NCI-H748 (cell line): ENCODE results near the gene KCNK3.
"Not testable (repeated sequence)": the region's sequence is repeated elsewhere in the genome, so short reads cannot be mapped to it uniquely, and the experiment has no call there.

ENCODE experiments used
- DNase-seq: peaks from one replicate; lab custom pipeline; 2025; ENCODE audit not compliant: unreplicated experiment; lab: John Stamatoyannopoulos, UW

KCNK3 gene

GRCh38 chr2:26692279-26692896, at the start of gene KCNK3:
KCNK3 (plus strand) TSS chr2:26692722; CDS start chr2:26692876, 154 bp downstream.
- peak; percentile 85 for DNase-seq

GRCh38 chr2:26644188-26644835, 48.2 kb upstream of the KCNK3 start:
- DNase-seq, result no peak

GRCh38 chr2:26645762-26646161, 46.8 kb upstream of the KCNK3 start:
- DNase-seq, result no peak

GRCh38 chr2:26646986-26647672, 45.4 kb upstream of the KCNK3 start:
- DNase-seq, result no peak

GRCh38 chr2:26647981-26648380, 44.5 kb upstream of the KCNK3 start:
- no peak for DNase-seq

- DNase-seq, result no peak
These were observed 44.0 kb upstream of the KCNK3 start for GRCh38 chr2:26648516-26648915.

- DNase-seq, result no peak
These were observed 43.2 kb upstream of the KCNK3 start for GRCh38 chr2:26649322-26649721.

- DNase-seq, result no peak
These were observed 42.4 kb upstream of the KCNK3 start for GRCh38 chr2:26649992-26650712.

GRCh38 chr2:26650713-26651469, 41.6 kb upstream of the KCNK3 start:
- DNase-seq, result no peak

- no peak for DNase-seq
These were observed 41.1 kb upstream of the KCNK3 start for GRCh38 chr2:26651470-26651771.

GRCh38 chr2:26651799-26652198, 40.7 kb upstream of the KCNK3 start:
- DNase-seq, result no peak

GRCh38 chr2:26652361-26653041, 40.0 kb upstream of the KCNK3 start:
- no peak for DNase-seq

- no peak for DNase-seq
These were observed 39.1 kb upstream of the KCNK3 start for GRCh38 chr2:26653207-26654060.

- no peak for DNase-seq
These were observed 38.5 kb upstream of the KCNK3 start for GRCh38 chr2:26654061-26654340.

GRCh38 chr2:26655120-26655519, 37.4 kb upstream of the KCNK3 start:
- not testable (repeated sequence) for DNase-seq

GRCh38 chr2:26655611-26656195, 36.8 kb upstream of the KCNK3 start:
- no peak for DNase-seq

- no peak for DNase-seq
These were observed 35.3 kb upstream of the KCNK3 start for GRCh38 chr2:26657265-26657664.

- DNase-seq, result no peak
These were observed 33.7 kb upstream of the KCNK3 start for GRCh38 chr2:26658691-26659346.

GRCh38 chr2:26660363-26660962, 32.1 kb upstream of the KCNK3 start:
- DNase-seq, result no peak
